ENCODE measurements around the gene PDXK. TPM values are rescaled to one million over a fixed set of nuclear protein-coding genes. Genes with fewer than 3 reads are reported as not detected.
A peak's percentile ranks its signal among the peaks of the same experiment; 100 is the strongest.

The PDXK gene
- total and polyA plus RNA-seq, 2 experiments from 2014 or later = 68.0 to 89.7 TPM

GRCh38 chr21:43723648-43724047, 4.7 kb downstream of the PDXK start:
- WGBS, 2 experiments (ENCODE audit: low coverage in 1 of 2, low lambda C conversion rate in 2 of 2, missing lambda C conversion rate in 2 of 2) = 90 to 92% methylated on average over 12 of the region's 12 CpGs
- H4K20me1 ChIP-seq (ENCODE audit: insufficient read depth) = no peaks in the 10 kb centered on the region
- TF ChIP-seq EZH2phosphoT487 (IDR thresholded peaks at IDR 0.05; ENCODE audit: insufficient read depth, low read depth) (no peak), EZH2 (IDR thresholded peaks at IDR 0.05; ENCODE audit: insufficient read depth, poor library complexity, severe bottlenecking) (no peak)

GRCh38 chr21:43726686-43727518, 8.0 kb downstream of the PDXK start:
- Histone ChIP-seq H3K4me1 (ENCODE audit: insufficient read depth) (peaks cover 41% of the 10 kb centered on the region), H3K27ac (peak overlapping the region; percentile 86), H3K4me3 (no peak overlapping the region), H2AFZ (no peak overlapping the region), H3K4me2 (ENCODE audit: unreplicated experiment) (peak overlapping the region; percentile 71), H3K36me3 (ENCODE audit: low read depth) (no peaks in the 10 kb centered on the region), H3K9ac (peak overlapping the region; percentile 63), H3K9me3 (ENCODE audit: low read depth) (no peaks in the 10 kb centered on the region), H3F3A (ENCODE audit: insufficient read depth) (peaks cover 25% of the 10 kb centered on the region), H3K9me2 (ENCODE audit: insufficient read depth) (no peaks in the 10 kb centered on the region), H3K27me3 (replicated peaks; ENCODE audit: insufficient read depth) (no peaks in the 10 kb centered on the region), H4K20me1 (ENCODE audit: insufficient read depth) (no peaks in the 10 kb centered on the region), H3K79me2 (ENCODE audit: insufficient read depth) (peaks cover 82% of the 10 kb centered on the region)
- in situ Hi-C loops (cut with MboI) = no loop called here
- DNase-seq = no peak
- WGBS, 2 experiments (ENCODE audit: low coverage in 1 of 2, low lambda C conversion rate in 2 of 2, missing lambda C conversion rate in 2 of 2) = 39 to 43% methylated on average over 21 of the region's 21 CpGs
- TF ChIP-seq EZH2 (IDR thresholded peaks at IDR 0.05; ENCODE audit: insufficient read depth, poor library complexity, severe bottlenecking) (no peak), EZH2phosphoT487 (IDR thresholded peaks at IDR 0.05; ENCODE audit: insufficient read depth, low read depth) (no peak)

More at GRCh38 chr21:43723648-43724047, 4.7 kb downstream of the PDXK start:
- Histone ChIP-seq H3K27ac (no peak overlapping the region), H3K9me3 (ENCODE audit: low read depth) (no peaks in the 10 kb centered on the region), H3K27me3 (replicated peaks; ENCODE audit: insufficient read depth) (no peaks in the 10 kb centered on the region), H3F3A (ENCODE audit: insufficient read depth) (peaks cover 25% of the 10 kb centered on the region), H2AFZ (no peak overlapping the region), H3K79me2 (ENCODE audit: insufficient read depth) (peaks cover 78% of the 10 kb centered on the region), H3K9me2 (ENCODE audit: insufficient read depth) (no peaks in the 10 kb centered on the region), H3K4me1 (ENCODE audit: insufficient read depth) (peaks cover 44% of the 10 kb centered on the region), H3K36me3 (ENCODE audit: low read depth) (no peaks in the 10 kb centered on the region), H3K4me2 (ENCODE audit: unreplicated experiment) (no peak overlapping the region), H3K4me3 (no peak overlapping the region), H3K9ac (no peak overlapping the region)
- in situ Hi-C loops (cut with MboI) = no loop called here
- DNase-seq = no peak

- peaks cover 49% of the 10 kb centered on the region for H3K4me1 ChIP-seq (ENCODE audit: insufficient read depth)
- H3K36me3 ChIP-seq (ENCODE audit: low read depth) = no peaks in the 10 kb centered on the region
- H3F3A ChIP-seq (ENCODE audit: insufficient read depth) = peaks cover 25% of the 10 kb centered on the region
- peak overlapping the region; percentile 86 for H3K27ac ChIP-seq
- in situ Hi-C loops (cut with MboI) = no loop called here
- H3K9ac ChIP-seq = peak overlapping the region; percentile 63
- H4K20me1 ChIP-seq (ENCODE audit: insufficient read depth) = no peaks in the 10 kb centered on the region
- DNase-seq = peak; percentile 36
- H3K9me2 ChIP-seq (ENCODE audit: insufficient read depth) = no peaks in the 10 kb centered on the region
- TF ChIP-seq EZH2phosphoT487 (IDR thresholded peaks at IDR 0.05; ENCODE audit: insufficient read depth, low read depth) (no peak), EZH2 (IDR thresholded peaks at IDR 0.05; ENCODE audit: insufficient read depth, poor library complexity, severe bottlenecking) (no peak)
- H2AFZ ChIP-seq = no peak overlapping the region
- H3K4me3 ChIP-seq = peak overlapping the region; percentile 45
- H3K79me2 ChIP-seq (ENCODE audit: insufficient read depth) = peaks cover 79% of the 10 kb centered on the region
- no peaks in the 10 kb centered on the region for H3K27me3 ChIP-seq (replicated peaks; ENCODE audit: insufficient read depth)
- H3K4me2 ChIP-seq (ENCODE audit: unreplicated experiment) = peak overlapping the region; percentile 71
- WGBS, 2 experiments (ENCODE audit: low coverage in 1 of 2, low lambda C conversion rate in 2 of 2, missing lambda C conversion rate in 2 of 2) = 52 to 55% methylated on average over 10 of the region's 10 CpGs
- H3K9me3 ChIP-seq (ENCODE audit: low read depth) = no peaks in the 10 kb centered on the region
Observed at GRCh38 chr21:43727519-43728153, 8.7 kb downstream of the PDXK start.

GRCh38 chr21:43728154-43728466, 9.2 kb downstream of the PDXK start:
- Histone ChIP-seq H3K9me3 (ENCODE audit: low read depth) (no peaks in the 10 kb centered on the region), H3K9me2 (ENCODE audit: insufficient read depth) (no peaks in the 10 kb centered on the region), H4K20me1 (ENCODE audit: insufficient read depth) (no peaks in the 10 kb centered on the region), H2AFZ (no peak overlapping the region; the same call in 1 of the 2 replicates), H3K36me3 (ENCODE audit: low read depth) (no peaks in the 10 kb centered on the region), H3F3A (ENCODE audit: insufficient read depth) (peaks cover 28% of the 10 kb centered on the region), H3K4me3 (peak overlapping the region; percentile 45), H3K4me1 (ENCODE audit: insufficient read depth) (peaks cover 52% of the 10 kb centered on the region), H3K79me2 (ENCODE audit: insufficient read depth) (peaks cover 78% of the 10 kb centered on the region), H3K27ac (peak overlapping the region; percentile 86), H3K9ac (peak overlapping the region; percentile 63), H3K4me2 (ENCODE audit: unreplicated experiment) (peak overlapping the region; percentile 71), H3K27me3 (replicated peaks; ENCODE audit: insufficient read depth) (no peaks in the 10 kb centered on the region)
- no peak for TF ChIP-seq EZH2 (IDR thresholded peaks at IDR 0.05; ENCODE audit: insufficient read depth, poor library complexity, severe bottlenecking)
- 8 to 23% methylated on average over 6 of the region's 7 CpGs for WGBS, 2 experiments (ENCODE audit: low coverage in 1 of 2, low lambda C conversion rate in 2 of 2, missing lambda C conversion rate in 2 of 2)
- DNase-seq = no peak
- in situ Hi-C loops (cut with MboI) = no loop called here

Data from GM23248 (cell line).